GM21447 (cell line): ENCODE measurements around the gene UBE4B.

Experiments
- ATAC-seq: cut with Tn5 transposase; IDR thresholded peaks from one replicate; pipeline ENCODE4 v1.9.1; 2021; ENCODE audit not compliant: unreplicated experiment

Gene UBE4B

GRCh38 chr1:10033359-10033845 lies 644 bp downstream of the UBE4B start:
- ATAC-seq: peak; percentile 26

- no peak for ATAC-seq
Measured at GRCh38 chr1:10042746-10043145, 10.0 kb downstream of the UBE4B start.

GRCh38 chr1:10045480-10046355 lies 13.0 kb downstream of the UBE4B start:
- ATAC-seq: no peak

- no peak for ATAC-seq
Measured at GRCh38 chr1:10046356-10047085, 13.8 kb downstream of the UBE4B start.

- ATAC-seq: no peak
Measured at GRCh38 chr1:10048601-10049000, 15.8 kb downstream of the UBE4B start.

GRCh38 chr1:10050611-10051010 lies 17.9 kb downstream of the UBE4B start:
- no peak for ATAC-seq

- ATAC-seq: no peak
Measured at GRCh38 chr1:10051656-10052055, 18.9 kb downstream of the UBE4B start.

- ATAC-seq: no peak
Measured at GRCh38 chr1:10052347-10052746, 19.6 kb downstream of the UBE4B start.

- ATAC-seq: no peak
Measured at GRCh38 chr1:10054465-10054864, 21.7 kb downstream of the UBE4B start.

GRCh38 chr1:10056599-10056987 lies 23.8 kb downstream of the UBE4B start:
- ATAC-seq: no peak

- ATAC-seq: no peak
Measured at GRCh38 chr1:10057343-10057742, 24.6 kb downstream of the UBE4B start.

GRCh38 chr1:10057796-10058195 lies 25.0 kb downstream of the UBE4B start:
- ATAC-seq: no peak

- no peak for ATAC-seq
Measured at GRCh38 chr1:10059342-10059718, 26.6 kb downstream of the UBE4B start.

GRCh38 chr1:10060311-10061100 lies 27.7 kb downstream of the UBE4B start:
- ATAC-seq: no peak

- ATAC-seq: no peak
Measured at GRCh38 chr1:10061276-10061675, 28.5 kb downstream of the UBE4B start.

GRCh38 chr1:10063878-10064277 lies 31.1 kb downstream of the UBE4B start:
- no peak for ATAC-seq

- no peak for ATAC-seq
Measured at GRCh38 chr1:10064416-10065343, 31.9 kb downstream of the UBE4B start.

GRCh38 chr1:10065344-10065685 lies 32.6 kb downstream of the UBE4B start:
- no peak for ATAC-seq

GRCh38 chr1:10065760-10066159 lies 33.0 kb downstream of the UBE4B start:
- ATAC-seq: no peak

- ATAC-seq: no peak
Measured at GRCh38 chr1:10068605-10069294, 36.0 kb downstream of the UBE4B start.
